Stimulated activated naive CD8-positive, alpha-beta T cell treated with anti-CD3 and anti-CD28 coated beads, Interleukin-15, amount 100 ng/mL, for 72 hours (primary cell): ENCODE data around the gene UBE2QL1.

ENCODE experiments used
- ATAC-seq: fragments of 150-1000 bp; cut with Tn5 transposase; 2 replicates; pipeline ENCODE4 v1.10.0; 2021; ENCODE audit warnings: mild to moderate bottlenecking, moderate library complexity
- DNase-seq, 2 donors: peaks; one replicate each; pipeline ENCODE4 v3.0.0; 2021 to 2022
- H3K27ac Mint-ChIP-seq, 2 donors: one replicate each; pipeline ENCODE4 v1.8.0; 2022; ENCODE audit warnings: mild to moderate bottlenecking in 2 of 2, mixed read lengths in 2 of 2, moderate library complexity in 2 of 2
- H3K27me3 Mint-ChIP-seq: one replicate; pipeline ENCODE4 v1.8.0; 2022; ENCODE audit warnings: mixed read lengths
- H3K4me1 Mint-ChIP-seq: one replicate; pipeline ENCODE4 v1.8.0; 2022; ENCODE audit warnings: mild to moderate bottlenecking, mixed read lengths
- H3K4me3 Mint-ChIP-seq, 2 donors: one replicate each; pipeline ENCODE4 v1.8.0; 2022; ENCODE audit warnings: mild to moderate bottlenecking in 2 of 2, mixed read lengths in 2 of 2, moderate library complexity in 1 of 2
- H3K9me3 Mint-ChIP-seq, 2 donors: one replicate each; pipeline ENCODE4 v1.8.0; 2022; ENCODE audit warnings: mixed read lengths in 2 of 2

The UBE2QL1 gene, protein sequence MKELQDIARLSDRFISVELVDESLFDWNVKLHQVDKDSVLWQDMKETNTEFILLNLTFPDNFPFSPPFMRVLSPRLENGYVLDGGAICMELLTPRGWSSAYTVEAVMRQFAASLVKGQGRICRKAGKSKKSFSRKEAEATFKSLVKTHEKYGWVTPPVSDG

DNA sequence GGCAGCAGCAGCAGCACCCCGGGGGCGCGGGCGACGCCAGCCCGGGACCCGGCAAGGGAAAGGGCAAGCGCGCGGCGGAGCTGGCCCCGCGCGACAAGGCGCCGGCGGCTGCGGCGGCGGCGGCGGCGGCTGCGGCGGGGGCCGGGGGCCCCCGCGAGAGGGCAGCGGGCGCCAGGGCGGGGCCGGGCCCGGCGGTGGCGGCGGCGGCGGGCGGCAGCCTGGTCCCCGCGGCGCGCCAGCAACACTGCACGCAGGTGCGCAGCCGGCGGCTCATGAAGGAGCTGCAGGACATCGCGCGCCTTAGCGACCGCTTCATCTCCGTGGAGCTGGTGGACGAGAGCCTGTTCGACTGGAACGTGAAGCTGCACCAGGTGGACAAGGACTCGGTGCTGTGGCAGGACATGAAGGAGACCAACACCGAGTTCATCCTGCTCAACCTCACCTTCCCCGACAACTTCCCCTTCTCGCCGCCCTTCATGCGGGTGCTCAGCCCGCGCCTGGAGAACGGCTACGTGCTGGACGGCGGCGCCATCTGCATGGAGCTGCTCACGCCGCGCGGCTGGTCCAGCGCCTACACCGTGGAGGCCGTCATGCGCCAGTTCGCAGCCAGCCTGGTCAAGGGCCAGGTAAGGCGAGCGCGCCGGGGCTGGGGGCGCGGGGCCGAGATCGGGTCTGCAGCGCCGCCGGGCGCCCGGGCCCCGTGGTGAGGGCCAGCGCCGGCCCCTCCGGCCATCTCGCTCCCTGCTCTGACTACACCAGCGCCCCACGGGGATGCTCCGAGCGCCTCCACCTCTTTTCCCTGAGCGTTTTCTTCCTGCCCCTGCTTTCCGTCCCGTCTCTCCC is at the start of gene UBE2QL1:
Gene UBE2QL1, plus strand, starts transcription at position 238 of the 843 bp plus-strand sequence. Its CDS starts 35 bp downstream, at position 273.
- ATAC-seq (peak; percentile 71), DNase-seq (peak; percentile 17 to 19)
- peaks cover 16% of the 10 kb centered on the region for H3K4me1 Mint-ChIP-seq
- no peaks in the 10 kb centered on the region for H3K9me3 Mint-ChIP-seq
- H3K27ac Mint-ChIP-seq = peak within 1 kb of the TSS in 1 of 2 donors; percentile 31
- peak within 1 kb of the TSS; percentile 82 to 88 for H3K4me3 Mint-ChIP-seq
- H3K27me3 Mint-ChIP-seq = peaks cover 12% of the 10 kb centered on the region

DNA sequence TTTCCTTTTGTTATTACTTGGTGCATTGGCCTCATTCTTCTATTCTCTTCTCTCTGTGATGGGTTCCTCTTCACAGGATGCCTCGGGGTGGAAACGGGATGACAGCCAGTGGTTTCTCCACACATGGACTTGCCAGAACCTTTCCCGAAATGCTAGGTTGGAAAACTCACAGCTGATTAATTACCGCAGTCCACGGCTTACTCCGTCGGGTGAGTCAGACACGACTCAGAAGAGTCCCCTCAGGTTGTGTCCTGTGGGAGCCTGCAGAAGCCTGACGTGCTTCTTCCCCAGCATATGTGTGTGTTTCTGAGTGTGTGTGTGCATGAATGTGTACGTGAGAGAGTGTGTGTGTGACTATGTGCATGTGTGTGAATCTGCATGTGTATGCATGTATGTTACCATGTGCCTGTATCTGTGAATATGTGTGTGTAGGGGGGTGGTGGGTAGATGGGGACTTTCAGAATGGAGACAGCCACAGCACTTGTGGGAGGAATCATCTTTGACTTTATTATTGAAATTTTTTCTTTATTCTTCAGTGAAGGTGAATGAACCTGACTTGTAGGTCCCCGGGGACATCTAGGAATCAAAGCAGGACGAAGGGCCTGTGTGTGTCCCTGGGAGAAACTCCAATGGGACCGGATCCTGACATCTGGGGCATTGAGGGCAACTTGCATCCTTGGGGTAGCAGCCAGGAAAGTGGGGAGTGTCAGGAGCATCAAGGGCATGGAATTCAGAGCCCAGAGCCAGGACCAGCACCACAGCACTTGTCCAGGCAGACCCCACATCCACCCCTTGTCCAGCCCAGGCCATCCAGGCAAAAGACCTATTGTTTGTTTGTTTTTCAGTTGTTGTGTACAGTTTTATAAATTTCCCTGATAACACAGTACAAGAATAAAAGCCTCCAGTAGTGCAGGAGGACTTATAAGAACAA is 48.4 kb upstream of the UBE2QL1 start:
- ATAC-seq (no peak), DNase-seq (no peak)
- Mint-ChIP-seq H3K4me3 (no peak overlapping the region), H3K27ac (no peak overlapping the region), H3K27me3 (peaks cover 33% of the 10 kb centered on the region), H3K4me1 (no peaks in the 10 kb centered on the region), H3K9me3 (no peaks in the 10 kb centered on the region)

DNA sequence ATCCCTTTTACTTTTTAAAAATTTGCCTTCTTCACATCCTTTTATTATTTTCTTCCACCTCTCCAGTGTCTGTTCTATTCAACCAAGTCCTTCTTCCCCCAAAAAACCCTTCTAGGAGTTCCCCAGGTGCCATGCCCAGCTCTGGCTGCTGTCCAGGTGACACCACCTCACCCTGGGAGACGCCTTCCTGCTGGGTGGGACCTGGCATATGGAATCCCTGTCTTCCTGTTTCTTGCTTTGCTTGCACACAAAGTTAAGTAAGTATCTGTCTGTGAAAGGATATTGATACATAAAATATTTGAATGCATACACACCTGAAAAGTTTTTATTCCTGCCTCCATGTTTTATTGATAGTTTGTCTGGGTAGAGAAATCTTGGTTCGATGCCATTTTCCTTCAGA is 47.2 kb upstream of the UBE2QL1 start:
- H3K27ac Mint-ChIP-seq = no peak overlapping the region
- no peaks in the 10 kb centered on the region for H3K9me3 Mint-ChIP-seq
- no peak overlapping the region for H3K4me3 Mint-ChIP-seq
- no peak for DNase-seq
- no peak for ATAC-seq
- H3K4me1 Mint-ChIP-seq = no peaks in the 10 kb centered on the region
- peaks cover 33% of the 10 kb centered on the region for H3K27me3 Mint-ChIP-seq

DNA sequence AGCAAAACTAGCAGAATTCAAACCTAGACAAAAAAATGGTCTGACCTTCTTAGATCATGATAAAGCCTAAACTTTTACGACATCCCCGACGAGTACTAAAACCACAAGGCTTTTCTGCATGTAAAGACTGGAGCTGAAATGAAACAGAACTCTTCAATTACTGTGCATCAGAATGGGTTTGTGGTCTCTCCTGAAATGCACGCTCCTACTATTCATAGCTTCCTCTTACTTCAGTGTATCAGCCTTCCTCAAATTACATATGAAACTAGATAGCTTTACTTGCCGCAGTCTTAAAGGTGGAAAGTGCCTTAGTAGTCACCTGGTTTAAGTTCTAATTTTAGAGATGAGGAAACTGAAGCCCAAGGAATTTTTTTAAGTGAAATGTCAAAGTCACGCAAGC is 45.7 kb upstream of the UBE2QL1 start:
- H3K27ac Mint-ChIP-seq = no peak overlapping the region
- no peaks in the 10 kb centered on the region for H3K4me1 Mint-ChIP-seq
- DNase-seq = no peak
- no peak for ATAC-seq
- H3K27me3 Mint-ChIP-seq = peaks cover 33% of the 10 kb centered on the region
- no peak overlapping the region for H3K4me3 Mint-ChIP-seq
- H3K9me3 Mint-ChIP-seq = no peaks in the 10 kb centered on the region

DNA sequence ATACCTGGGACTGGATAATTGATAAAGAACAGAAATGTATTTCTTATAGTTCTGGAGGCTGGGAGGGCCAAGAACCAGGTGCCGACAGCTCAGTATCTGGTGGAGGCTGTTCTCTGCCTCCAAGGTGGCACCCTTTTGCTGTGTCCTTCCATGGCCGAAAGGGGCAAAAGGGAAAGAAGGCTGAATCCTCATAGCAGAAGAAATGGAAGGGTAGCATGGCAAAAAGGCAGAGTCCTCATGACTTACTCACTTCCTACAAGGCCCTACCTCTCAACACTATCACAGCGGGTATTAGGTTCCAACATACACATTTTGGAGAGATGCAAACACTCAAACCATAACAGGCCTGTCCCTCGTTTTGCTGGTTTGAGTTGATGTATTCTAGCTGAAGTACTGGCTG is 45.2 kb upstream of the UBE2QL1 start:
- Mint-ChIP-seq H3K9me3 (no peaks in the 10 kb centered on the region), H3K27me3 (peaks cover 35% of the 10 kb centered on the region), H3K4me1 (peaks cover 2% of the 10 kb centered on the region), H3K4me3 (no peak overlapping the region), H3K27ac (no peak overlapping the region)
- DNase-seq = no peak
- no peak for ATAC-seq

DNA sequence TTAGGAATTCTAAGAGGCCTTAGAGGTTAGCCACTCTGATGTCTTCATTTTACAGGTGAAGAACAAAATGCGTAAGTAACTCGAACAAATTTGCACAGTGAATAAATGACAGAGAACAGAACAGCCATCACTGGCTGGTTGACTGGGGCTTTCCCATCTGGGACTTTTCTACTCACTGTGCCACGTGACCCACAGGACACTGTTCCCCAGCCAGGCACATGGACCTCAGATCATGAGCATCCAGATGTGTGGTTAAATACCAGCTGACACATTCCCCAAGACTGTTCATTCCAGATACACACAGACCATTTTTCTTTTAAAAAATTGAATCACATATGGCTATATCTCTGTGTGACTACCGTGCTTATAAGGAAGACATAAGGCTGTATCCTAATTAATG is 44.5 kb upstream of the UBE2QL1 start:
- no peaks in the 10 kb centered on the region for H3K9me3 Mint-ChIP-seq
- peaks cover 7% of the 10 kb centered on the region for H3K4me1 Mint-ChIP-seq
- no peak for ATAC-seq
- no peak for DNase-seq
- H3K27me3 Mint-ChIP-seq = peaks cover 42% of the 10 kb centered on the region
- H3K27ac Mint-ChIP-seq = no peak overlapping the region
- H3K4me3 Mint-ChIP-seq = no peak overlapping the region

DNA sequence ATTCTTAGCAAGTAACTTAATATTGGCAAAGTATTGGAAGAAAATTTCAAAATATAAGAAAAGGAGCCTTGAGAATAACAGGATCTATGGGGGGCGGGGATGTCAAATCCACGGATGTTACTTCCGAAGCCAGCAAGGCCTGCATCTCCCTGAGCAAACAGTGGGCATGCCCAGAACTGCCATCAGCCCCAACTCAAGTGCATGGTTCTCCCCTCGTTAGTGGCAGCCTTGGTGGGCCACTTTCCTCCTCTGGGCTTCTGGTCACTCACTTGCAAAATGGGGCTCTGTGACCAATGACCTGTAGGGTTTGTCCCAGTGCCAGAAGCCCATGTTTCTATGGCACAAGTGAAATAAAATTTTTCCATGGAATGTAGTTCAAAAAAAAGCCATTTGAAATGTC is 43.1 kb upstream of the UBE2QL1 start:
- DNase-seq (no peak), ATAC-seq (no peak)
- Mint-ChIP-seq H3K27ac (no peak overlapping the region), H3K27me3 (peaks cover 38% of the 10 kb centered on the region), H3K4me1 (peaks cover 7% of the 10 kb centered on the region), H3K9me3 (no peaks in the 10 kb centered on the region), H3K4me3 (no peak overlapping the region)

DNA sequence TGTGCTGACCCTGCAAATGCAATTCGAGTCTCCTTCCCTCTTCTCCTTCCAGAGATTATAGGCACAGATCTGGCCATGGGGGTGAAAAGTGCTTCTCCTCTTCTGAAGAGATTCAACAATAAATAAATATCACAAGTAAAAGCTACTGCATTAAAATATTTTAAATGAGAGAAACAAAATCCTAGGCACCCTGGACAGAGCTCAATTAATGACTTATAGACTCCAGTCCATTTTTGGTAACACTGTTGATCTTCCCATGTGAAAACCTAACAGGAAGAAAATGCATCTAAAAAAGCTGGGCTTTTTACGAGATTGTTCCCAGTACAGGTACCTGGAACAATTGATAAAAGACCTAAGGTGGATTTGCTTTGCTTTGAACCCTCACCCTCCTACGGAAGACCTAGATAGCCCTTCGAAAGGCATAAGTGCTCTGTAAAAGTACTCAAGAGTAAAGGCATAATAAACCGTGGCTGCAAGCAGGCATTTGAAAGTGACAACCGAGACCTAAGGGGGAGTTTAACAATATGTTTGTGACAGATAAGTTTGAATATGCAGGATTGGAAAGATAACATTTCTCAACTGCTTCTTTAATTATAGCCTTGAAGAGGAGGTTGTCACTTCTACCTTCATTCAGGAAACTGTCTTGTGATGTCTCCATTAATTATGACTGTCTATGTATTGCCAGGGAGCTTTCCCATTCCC is 41.0 kb upstream of the UBE2QL1 start:
- peaks cover 28% of the 10 kb centered on the region for H3K27me3 Mint-ChIP-seq
- H3K27ac Mint-ChIP-seq = no peak overlapping the region
- DNase-seq = no peak
- H3K4me1 Mint-ChIP-seq = peaks cover 7% of the 10 kb centered on the region
- H3K4me3 Mint-ChIP-seq = no peak overlapping the region
- no peak for ATAC-seq
- H3K9me3 Mint-ChIP-seq = no peaks in the 10 kb centered on the region

DNA sequence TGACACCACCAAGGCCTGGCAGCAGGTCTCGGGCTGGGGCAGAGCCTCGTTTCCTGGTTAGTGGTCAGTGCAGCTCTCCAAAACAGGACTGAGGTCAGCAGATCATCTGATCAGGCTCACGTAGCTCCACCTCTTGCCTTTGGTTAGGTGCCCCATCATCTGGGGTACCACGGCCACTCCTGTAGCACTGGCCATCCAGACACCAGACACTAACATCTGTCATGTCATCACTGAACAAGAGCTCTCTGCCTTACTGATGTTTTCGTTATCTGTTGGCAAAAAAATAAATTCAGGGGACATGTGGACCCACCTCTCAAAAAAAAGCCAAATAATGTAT is 40.4 kb upstream of the UBE2QL1 start:
- Mint-ChIP-seq H3K27ac (no peak overlapping the region), H3K4me3 (no peak overlapping the region), H3K9me3 (no peaks in the 10 kb centered on the region), H3K4me1 (peaks cover 7% of the 10 kb centered on the region), H3K27me3 (peaks cover 23% of the 10 kb centered on the region)
- DNase-seq = no peak
- ATAC-seq = no peak

DNA sequence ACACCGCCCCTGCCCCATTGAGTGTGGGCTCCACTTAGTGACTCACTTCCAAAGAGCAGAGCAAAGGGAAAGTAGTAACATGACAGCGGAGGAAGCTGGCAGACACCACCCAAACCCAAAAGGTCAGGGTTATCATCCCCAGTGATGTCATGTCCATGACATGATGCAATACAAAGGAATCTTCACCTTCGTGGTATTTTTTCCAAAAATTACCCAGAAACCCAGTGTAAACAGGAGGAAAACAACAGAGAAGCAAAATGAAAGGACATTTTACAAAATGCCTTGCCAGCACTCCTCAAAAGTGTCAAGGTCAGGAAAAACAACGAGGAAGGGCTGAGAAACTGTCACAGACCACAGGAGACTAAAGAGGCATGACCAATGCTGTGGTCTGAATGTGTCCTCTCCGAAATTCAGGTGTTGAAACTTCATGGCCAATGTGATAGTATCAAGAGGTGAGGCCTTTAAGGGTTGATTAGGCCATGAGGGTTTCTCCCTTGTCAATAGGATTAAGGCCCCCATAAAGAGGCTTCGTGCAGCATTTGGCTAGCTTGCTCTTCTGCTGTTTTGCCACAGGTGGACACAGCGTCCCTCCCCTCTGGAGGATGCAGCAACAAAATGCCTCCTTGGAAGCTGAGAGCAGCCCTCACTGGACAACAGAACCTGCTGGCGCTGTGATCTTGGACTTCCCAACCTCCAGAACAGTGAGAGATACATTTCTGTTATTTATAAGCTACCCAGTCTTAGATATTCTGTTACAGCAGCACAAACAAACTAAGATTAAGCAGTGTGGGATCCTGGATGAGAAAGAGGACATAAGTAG is 39.8 kb upstream of the UBE2QL1 start:
- Mint-ChIP-seq H3K9me3 (no peaks in the 10 kb centered on the region), H3K27ac (no peak overlapping the region), H3K4me3 (peak overlapping the region in 1 of 2 donors; percentile 20), H3K27me3 (peaks cover 19% of the 10 kb centered on the region), H3K4me1 (peaks cover 7% of the 10 kb centered on the region)
- no peak for DNase-seq
- no peak for ATAC-seq

DNA sequence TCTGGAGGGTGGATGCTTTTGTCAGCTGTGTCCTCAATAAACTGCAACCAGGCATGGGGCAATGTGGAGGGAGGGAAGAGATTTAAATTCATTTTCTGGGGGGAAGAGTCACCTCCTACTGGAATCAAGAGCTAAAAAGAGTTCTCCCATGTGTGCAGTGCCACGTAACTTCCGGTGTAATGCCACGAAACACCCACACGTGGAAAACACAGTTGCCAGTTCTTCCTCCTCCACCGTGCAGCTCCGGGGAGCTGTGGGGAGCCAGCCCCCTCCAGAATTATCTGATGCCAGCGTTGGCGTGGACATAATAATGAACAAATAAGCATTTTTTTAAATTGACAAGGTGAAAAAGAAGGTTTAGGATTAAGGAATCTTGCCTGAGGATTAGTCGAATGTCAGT is 38.2 kb upstream of the UBE2QL1 start:
- peaks cover 7% of the 10 kb centered on the region for H3K4me1 Mint-ChIP-seq
- ATAC-seq (no peak), DNase-seq (no peak)
- no peak overlapping the region for H3K27ac Mint-ChIP-seq
- H3K27me3 Mint-ChIP-seq = peaks cover 19% of the 10 kb centered on the region
- no peak overlapping the region for H3K4me3 Mint-ChIP-seq
- H3K9me3 Mint-ChIP-seq = no peaks in the 10 kb centered on the region

DNA sequence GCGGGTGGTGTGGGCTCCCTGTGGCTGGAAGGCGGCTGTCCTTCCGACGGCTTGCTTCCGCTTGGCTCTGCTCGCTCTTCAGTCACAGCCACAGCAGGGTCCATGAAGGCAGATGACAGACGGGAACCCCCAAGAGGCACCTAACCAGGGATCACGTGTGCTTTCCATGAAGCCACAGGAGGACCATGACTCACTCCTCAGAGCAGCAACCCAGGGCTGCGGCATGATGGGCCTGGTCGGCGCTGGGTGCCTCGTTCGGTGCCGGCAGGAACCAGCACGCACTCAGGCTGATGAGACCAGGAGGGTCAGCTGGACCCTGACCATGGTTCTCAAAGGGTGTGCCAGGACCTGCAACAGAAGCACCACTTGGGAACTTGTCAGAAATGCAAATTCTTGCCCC is 37.5 kb upstream of the UBE2QL1 start:
- ATAC-seq = no peak

DNA sequence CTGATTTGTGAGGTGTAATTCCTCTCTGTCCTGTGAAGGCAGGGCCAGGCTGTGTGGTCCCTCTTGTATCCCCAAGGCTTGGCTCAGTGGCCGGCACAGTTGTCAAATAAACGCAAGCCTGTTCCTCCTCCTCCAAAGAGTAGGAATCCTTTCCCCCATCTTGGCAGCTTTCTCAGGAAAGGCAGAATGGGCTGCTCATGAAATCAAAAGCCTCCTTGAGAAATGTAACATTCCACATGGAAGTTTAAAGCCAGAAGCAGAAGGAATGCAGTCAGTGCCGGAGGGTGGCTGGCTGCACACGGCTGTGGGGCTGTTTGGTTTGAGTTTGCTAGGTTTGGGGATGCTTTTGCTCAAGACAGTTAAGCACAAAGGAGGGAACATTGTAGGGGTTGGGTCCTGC is 35.8 kb upstream of the UBE2QL1 start:
- no peaks in the 10 kb centered on the region for H3K9me3 Mint-ChIP-seq
- H3K4me3 Mint-ChIP-seq = no peak overlapping the region
- peaks cover 7% of the 10 kb centered on the region for H3K4me1 Mint-ChIP-seq
- H3K27ac Mint-ChIP-seq = no peak overlapping the region
- H3K27me3 Mint-ChIP-seq = peaks cover 19% of the 10 kb centered on the region
- ATAC-seq = no peak
- DNase-seq = no peak

More for the DNA sequence above, 37.5 kb upstream of the UBE2QL1 start:
- Mint-ChIP-seq H3K27ac (no peak overlapping the region), H3K27me3 (peaks cover 19% of the 10 kb centered on the region), H3K9me3 (no peaks in the 10 kb centered on the region), H3K4me1 (peaks cover 7% of the 10 kb centered on the region), H3K4me3 (no peak overlapping the region)
- no peak for DNase-seq

DNA sequence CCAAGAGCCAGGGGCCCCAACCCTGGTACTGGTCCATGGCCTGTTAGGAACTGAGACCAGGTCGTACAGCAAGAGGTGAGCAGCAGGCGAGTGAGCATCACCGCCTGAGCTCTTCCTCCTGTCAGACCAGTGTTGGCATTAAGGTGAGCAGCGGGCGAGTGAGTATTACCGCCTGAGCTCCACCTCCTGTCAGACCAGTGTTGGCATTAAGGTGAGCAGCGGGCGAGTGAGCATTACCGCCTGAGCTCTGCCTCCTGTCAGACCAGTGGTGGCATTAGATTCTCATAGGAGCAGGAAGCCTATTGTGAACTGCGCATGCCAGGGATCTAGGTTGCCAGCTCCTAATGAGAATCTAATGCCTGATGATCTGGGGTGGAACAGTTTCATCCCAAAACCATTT is 31.0 kb upstream of the UBE2QL1 start:
- H3K9me3 Mint-ChIP-seq = no peaks in the 10 kb centered on the region
- H3K27me3 Mint-ChIP-seq = peaks cover 13% of the 10 kb centered on the region

More for the DNA sequence above, 31.0 kb upstream of the UBE2QL1 start:
- Mint-ChIP-seq H3K4me3 (no peak overlapping the region), H3K27ac (no peak overlapping the region), H3K4me1 (no peaks in the 10 kb centered on the region)
- ATAC-seq (no peak), DNase-seq (no peak)
